ENCODE results near the gene GAB1. TPM values are rescaled to one million over a fixed set of nuclear protein-coding genes. Genes with fewer than 3 reads are reported as not detected.

Gene GAB1
- total and polyA plus RNA-seq, 2 of the 13 experiments (the other 11 are each of a cell fraction or from before 2014, with no cell fraction given), result 8.7 to 14.7 TPM

GRCh38 chr4:143289370-143289769 lies 47.3 kb upstream of the GAB1 start:
- POLR2A ChIA-PET, result no interaction called here
- no peak for ATAC-seq
- CTCF ChIA-PET (ENCODE audit: low intra/inter-chr PET ratio, low total read pairs), result no interaction called here
- intact Hi-C loops (cut with micrococcal nuclease; ENCODE audit: unreplicated experiment), result no loop called here
- no TSS peak for BruUV-seq (replicated peaks)
- in situ Hi-C loops (cut with HindIII; ENCODE audit: extremely low pct_ligation_motif_present, low pct_unique_long_range_greater_than_20kb), result no loop called here
- Histone ChIP-seq H3K4me2 (ENCODE audit: low read depth, low read length) (no peak overlapping the region), H3K36me3 (replicated peaks in 1 of 2; ENCODE audit: control insufficient read depth in 1 of 2, insufficient read depth in 2 of 2, low read length in 2 of 2) (no peaks in the 10 kb centered on the region), H3K9ac (ENCODE audit: insufficient read depth, low read depth, low read length) (no peak overlapping the region), H3K4me3 (replicated peaks in 1 of 3; ENCODE audit: insufficient read depth in 1 of 3, low read depth in 2 of 3, low read length in 3 of 3) (no peak overlapping the region), H3K4me1 (ENCODE audit: insufficient read depth, low read length) (no peaks in the 10 kb centered on the region), H3K27me3 (ENCODE audit: control insufficient read depth in 1 of 2, insufficient read depth in 2 of 2, low read length in 2 of 2) (no peaks in the 10 kb centered on the region; a peak in 1 of 5 replicates), H4K20me1 (ENCODE audit: insufficient read depth, low read length) (no peaks in the 10 kb centered on the region), H3K9me3 (ENCODE audit: low read length) (no peaks in the 10 kb centered on the region), H2AFZ (ENCODE audit: low read length) (no peak overlapping the region), H3K27ac (ENCODE audit: extremely low read length, insufficient read depth, low read length) (no peak overlapping the region), H3K79me2 (ENCODE audit: insufficient read depth, low read length) (no peaks in the 10 kb centered on the region)
- no peak for TF ChIP-seq ZNF788 (CRISPR knock-in tag; IDR thresholded peaks at IDR 0.05; ENCODE audit: borderline replicate concordance)
- TF ChIP-seq ZBTB37 (CRISPR knock-in tag; IDR thresholded peaks at IDR 0.05), result no peak
- TF ChIP-seq ZNF839 (CRISPR knock-in tag; IDR thresholded peaks at IDR 0.05; ENCODE audit: borderline replicate concordance), result no peak
- TF ChIP-seq ZFP37 (CRISPR knock-in tag; IDR thresholded peaks at IDR 0.05; ENCODE audit: borderline replicate concordance), result no peak
- no peak for TF ChIP-seq TP53 (CRISPR knock-in tag; conservative IDR thresholded peaks at IDR 0.05)
- no peak for TF ChIP-seq PHF21A (CRISPR knock-in tag; IDR thresholded peaks at IDR 0.05)
- no peak for TF ChIP-seq ZNF251 (CRISPR knock-in tag; IDR thresholded peaks at IDR 0.05)
- TF ChIP-seq ZKSCAN5 (CRISPR knock-in tag; IDR thresholded peaks at IDR 0.05), result no peak
- TF ChIP-seq JARID2 (CRISPR knock-in tag; IDR thresholded peaks at IDR 0.05; ENCODE audit: insufficient replicate concordance), result no peak
- no peak for TF ChIP-seq ZMYM2 (CRISPR knock-in tag; IDR thresholded peaks at IDR 0.05)
- TF ChIP-seq ATF6 (CRISPR knock-in tag; conservative IDR thresholded peaks at IDR 0.05), result no peak
- no peak for TF ChIP-seq ZNF629 (CRISPR knock-in tag; conservative IDR thresholded peaks at IDR 0.05)
- TF ChIP-seq ZNF790 (CRISPR knock-in tag; IDR thresholded peaks at IDR 0.05; ENCODE audit: borderline replicate concordance), result no peak
- TF ChIP-seq ELF3 (CRISPR knock-in tag; IDR thresholded peaks at IDR 0.05), result no peak
- no peak for TF ChIP-seq ZBTB4 (CRISPR knock-in tag; IDR thresholded peaks at IDR 0.05; ENCODE audit: borderline replicate concordance)
- no peak for TF ChIP-seq SOX6 (IDR thresholded peaks at IDR 0.05)
- no peak for TF ChIP-seq SOX6 (CRISPR knock-in tag; IDR thresholded peaks at IDR 0.05)
- TF ChIP-seq NR2F6 (IDR thresholded peaks at IDR 0.05), result no peak
- no peak for TF ChIP-seq NR2F6 (CRISPR knock-in tag; IDR thresholded peaks at IDR 0.05)
- no peak for TF ChIP-seq SPEN (CRISPR knock-in tag; IDR thresholded peaks at IDR 0.05; ENCODE audit: low read depth)
- no peak for TF ChIP-seq NFIC (IDR thresholded peaks at IDR 0.05; ENCODE audit: low read length)
- FAIRE-seq, result no peak
- DNase-seq (ENCODE audit: low spot score), result no peak
